Measurements from ENCODE around the gene PLD6.

DNA sequence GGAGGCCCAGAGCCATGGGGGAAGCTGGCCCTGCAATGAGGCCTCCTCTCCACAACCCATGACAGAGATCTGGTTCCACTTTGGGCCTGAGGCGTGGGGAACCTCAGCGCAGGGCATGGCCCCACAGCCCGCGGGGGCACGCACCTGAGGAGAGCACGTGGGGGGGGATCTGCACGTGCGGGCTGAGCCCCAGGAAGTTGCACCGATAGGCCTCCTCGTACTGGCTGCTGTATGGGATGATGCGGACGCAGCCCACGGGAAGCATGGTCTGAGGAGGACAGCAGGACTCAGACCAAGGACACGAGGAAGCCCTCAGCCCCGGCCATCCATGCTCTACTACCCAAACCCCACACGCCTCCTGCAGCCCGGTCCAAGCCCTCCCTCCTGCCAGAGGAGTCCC is 10.1 kb upstream of the PLD6 start:
- TF ChIP-seq, protein P1, sequence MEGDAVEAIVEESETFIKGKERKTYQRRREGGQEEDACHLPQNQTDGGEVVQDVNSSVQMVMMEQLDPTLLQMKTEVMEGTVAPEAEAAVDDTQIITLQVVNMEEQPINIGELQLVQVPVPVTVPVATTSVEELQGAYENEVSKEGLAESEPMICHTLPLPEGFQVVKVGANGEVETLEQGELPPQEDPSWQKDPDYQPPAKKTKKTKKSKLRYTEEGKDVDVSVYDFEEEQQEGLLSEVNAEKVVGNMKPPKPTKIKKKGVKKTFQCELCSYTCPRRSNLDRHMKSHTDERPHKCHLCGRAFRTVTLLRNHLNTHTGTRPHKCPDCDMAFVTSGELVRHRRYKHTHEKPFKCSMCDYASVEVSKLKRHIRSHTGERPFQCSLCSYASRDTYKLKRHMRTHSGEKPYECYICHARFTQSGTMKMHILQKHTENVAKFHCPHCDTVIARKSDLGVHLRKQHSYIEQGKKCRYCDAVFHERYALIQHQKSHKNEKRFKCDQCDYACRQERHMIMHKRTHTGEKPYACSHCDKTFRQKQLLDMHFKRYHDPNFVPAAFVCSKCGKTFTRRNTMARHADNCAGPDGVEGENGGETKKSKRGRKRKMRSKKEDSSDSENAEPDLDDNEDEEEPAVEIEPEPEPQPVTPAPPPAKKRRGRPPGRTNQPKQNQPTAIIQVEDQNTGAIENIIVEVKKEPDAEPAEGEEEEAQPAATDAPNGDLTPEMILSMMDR (IDR thresholded peaks at IDR 0.05) = no peak
- TF ChIP-seq POLR2A (IDR thresholded peaks at IDR 0.05) = no peak
